Measurements from ENCODE around the gene GOT2.

DNA sequence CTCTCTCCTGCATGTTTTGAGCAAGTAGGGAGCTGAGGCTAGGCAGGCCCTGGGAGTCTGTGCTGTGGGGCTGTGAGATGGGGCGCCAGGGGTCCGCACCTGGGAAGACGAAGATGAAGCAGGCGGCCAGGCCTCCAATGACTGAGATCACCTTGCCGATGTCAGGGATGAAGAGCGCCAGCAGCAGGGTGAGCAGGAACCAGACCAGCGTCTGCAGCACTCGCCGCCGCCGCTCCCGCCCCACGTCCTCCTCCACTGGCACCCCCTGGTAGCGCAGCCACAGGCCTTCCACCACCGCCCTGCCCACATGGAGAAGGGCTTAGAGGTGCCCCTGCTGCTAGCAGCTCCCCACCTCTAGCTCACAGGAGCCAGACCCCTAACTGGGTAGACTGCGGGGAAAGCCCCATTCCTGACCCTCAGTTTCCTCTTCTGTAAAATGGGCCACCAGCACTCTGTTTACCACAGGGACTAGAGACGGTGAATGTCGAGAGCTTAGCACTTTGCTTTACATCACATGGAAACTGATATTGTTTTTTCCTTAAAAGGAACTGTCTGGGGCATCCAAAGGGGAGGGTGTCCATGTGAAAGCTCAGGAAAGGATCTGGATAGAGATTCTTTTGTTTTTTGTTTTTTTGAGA is 63.1 kb downstream of the GOT2 start:
- no peak for TF ChIP-seq POLR2A (IDR thresholded peaks at IDR 0.05)
- TF ChIP-seq, protein P1, sequence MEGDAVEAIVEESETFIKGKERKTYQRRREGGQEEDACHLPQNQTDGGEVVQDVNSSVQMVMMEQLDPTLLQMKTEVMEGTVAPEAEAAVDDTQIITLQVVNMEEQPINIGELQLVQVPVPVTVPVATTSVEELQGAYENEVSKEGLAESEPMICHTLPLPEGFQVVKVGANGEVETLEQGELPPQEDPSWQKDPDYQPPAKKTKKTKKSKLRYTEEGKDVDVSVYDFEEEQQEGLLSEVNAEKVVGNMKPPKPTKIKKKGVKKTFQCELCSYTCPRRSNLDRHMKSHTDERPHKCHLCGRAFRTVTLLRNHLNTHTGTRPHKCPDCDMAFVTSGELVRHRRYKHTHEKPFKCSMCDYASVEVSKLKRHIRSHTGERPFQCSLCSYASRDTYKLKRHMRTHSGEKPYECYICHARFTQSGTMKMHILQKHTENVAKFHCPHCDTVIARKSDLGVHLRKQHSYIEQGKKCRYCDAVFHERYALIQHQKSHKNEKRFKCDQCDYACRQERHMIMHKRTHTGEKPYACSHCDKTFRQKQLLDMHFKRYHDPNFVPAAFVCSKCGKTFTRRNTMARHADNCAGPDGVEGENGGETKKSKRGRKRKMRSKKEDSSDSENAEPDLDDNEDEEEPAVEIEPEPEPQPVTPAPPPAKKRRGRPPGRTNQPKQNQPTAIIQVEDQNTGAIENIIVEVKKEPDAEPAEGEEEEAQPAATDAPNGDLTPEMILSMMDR (IDR thresholded peaks at IDR 0.05): no peak

All from right lobe of liver (tissue), 4 donors.